ENCODE results near the gene THEM4.
"Not testable (repeated sequence)": the region's sequence is repeated elsewhere in the genome, so short reads cannot be mapped to it uniquely, and the experiment has no call there.

The THEM4 gene

GRCh38 chr1:151858030-151858746 is 51.1 kb downstream of the THEM4 start:
- DNase-seq = no peak

- no peak for DNase-seq
Observed at GRCh38 chr1:151855933-151856332, 53.4 kb downstream of the THEM4 start.

DNA sequence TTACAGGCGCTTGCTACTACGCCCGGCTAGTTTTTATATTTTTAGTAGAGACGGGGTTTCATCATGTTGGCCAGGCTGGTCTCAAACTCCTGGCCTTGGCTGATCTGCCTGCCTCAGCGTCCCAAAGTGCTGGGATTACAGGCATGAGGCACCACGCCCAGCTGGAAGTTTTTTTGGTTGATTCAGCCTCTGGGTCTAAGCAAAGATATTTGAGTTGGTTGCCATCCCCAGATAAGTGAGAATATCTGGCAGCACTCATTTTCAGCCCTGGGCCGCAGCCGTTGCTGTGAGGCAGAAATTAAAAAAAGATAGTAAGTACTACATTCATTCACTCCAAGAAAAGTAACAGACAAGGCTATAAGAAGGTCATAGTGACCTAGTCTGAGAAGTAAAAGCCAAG is 53.8 kb downstream of the THEM4 start:
- not testable (repeated sequence) for DNase-seq

- DNase-seq = no peak
Observed at GRCh38 chr1:151854658-151855057, 54.7 kb downstream of the THEM4 start.

GRCh38 chr1:151853411-151853943 is 55.8 kb downstream of the THEM4 start, which contains the start of gene THEM5:
Gene THEM5 (minus strand): TSS chr1:151853712. CDS start chr1:151853565, 147 bp downstream.
- DNase-seq = no peak

DNA sequence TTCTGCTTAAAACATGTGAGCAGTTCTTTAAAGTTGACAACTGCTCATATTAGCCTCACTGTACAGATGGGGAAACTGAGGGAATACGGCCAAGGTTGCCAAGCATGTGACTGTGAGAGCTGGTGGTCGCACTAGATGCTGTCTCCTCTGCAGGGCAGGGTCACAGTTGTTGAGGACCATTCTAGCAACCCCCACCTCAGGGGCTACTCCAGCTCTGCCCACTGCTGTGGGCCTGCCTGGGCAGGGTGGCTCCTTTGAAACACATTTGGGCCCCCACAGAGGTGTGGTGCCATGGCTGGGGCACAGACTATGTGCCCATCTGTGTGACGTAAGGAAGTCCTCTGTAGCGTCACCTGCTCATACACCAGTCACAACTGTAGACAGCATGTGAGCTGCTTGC is 56.6 kb downstream of the THEM4 start:
- DNase-seq = no peak

GRCh38 chr1:151851886-151852285 is 57.4 kb downstream of the THEM4 start:
- DNase-seq = no peak

GRCh38 chr1:151849871-151850270 is 59.4 kb downstream of the THEM4 start:
- no peak for DNase-seq

GRCh38 chr1:151849126-151849525 is 60.2 kb downstream of the THEM4 start:
- no peak for DNase-seq

DNA sequence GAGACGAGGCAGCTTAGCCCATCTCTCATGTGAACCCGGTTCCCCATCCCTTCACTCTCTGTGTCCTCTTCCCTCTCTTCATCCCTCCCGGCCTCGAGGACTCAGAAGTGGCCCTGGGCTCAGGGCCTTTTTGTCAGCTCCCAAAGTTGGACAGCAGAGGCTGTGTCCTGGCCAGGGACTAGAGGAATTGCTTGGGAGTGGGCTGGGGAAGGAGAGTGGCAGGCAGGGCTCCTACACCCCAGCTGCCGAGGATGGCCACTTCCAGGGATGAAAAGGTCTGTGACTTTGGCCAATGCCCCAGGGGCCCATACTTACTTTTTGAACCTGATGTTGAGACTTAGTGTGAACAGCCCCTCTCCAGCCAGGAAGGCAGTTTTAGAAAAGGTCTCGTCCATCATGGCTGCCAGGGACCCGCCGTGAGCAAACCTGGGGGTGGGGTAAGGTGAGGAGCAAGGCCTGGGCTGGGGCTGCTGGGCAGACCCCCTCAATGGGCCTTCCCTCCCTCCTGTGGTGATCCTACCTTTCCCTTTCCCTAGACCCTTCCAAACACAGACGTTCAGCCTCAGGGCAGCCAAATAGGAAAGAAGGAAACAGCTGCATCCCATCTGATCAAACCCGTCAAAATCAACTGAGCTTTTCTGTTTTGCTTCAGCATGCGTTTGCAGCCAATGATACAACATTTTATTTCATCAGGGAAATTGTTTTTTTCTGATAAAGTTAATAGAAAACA is 61.3 kb downstream of the THEM4 start:
- DNase-seq = no peak

GRCh38 chr1:151846686-151847237 is 62.5 kb downstream of the THEM4 start:
- DNase-seq = no peak

DNA sequence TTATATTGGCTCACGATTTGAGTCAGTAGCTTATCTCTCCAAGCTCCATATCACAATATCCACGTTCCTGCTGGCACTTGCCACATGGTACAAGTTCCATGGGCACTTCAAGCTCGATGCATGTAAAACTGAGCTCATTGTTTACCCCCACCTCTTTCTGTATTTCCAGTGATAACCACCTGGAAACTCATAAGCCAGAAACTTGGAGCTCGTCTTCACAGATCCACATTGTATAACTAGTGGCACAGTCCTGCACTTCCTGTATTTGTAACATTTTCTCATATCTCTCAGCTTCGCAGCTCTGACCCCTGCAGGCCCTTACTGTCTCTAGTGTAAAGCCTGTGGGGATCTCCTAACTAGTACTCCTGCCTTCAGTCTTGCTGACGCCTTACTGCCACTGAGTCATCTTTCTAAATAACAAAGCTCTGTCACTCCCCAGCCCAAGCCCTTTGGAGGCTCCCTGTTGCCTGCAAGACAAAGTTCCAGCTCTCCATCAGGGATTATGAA is 63.2 kb downstream of the THEM4 start:
- DNase-seq = no peak

GRCh38 chr1:151843398-151843797 is 65.9 kb downstream of the THEM4 start:
- no peak for DNase-seq

GRCh38 chr1:151841141-151841540 is 68.2 kb downstream of the THEM4 start:
- no peak for DNase-seq

DNA sequence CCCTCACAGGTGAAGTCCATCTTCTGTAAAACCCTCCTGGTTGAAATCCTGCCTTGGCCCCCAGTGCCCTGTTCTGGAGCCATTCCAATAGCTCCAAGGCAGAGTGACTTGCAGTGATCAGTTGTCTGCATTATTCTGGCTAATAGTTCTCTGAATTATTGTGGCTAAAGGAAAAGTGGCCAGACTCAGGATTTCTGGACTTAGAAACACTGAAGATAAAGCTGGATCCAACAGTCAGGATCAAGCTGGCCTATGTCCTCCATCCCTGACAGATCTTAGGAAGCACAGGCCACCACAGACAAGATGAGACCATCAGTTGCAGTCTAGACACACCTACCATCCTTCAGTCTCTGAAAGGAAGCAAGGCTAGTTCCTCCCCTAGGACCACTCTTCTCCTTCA is 68.9 kb downstream of the THEM4 start:
- DNase-seq = no peak

GRCh38 chr1:151839457-151840403 is 69.6 kb downstream of the THEM4 start, which contains the start of gene C2CD4D:
Gene C2CD4D (minus strand): TSS chr1:151839820. CDS start chr1:151838989, 831 bp downstream.
- DNase-seq = no peak

- DNase-seq = no peak
Observed at GRCh38 chr1:151839082-151839412, 70.3 kb downstream of the THEM4 start.

- DNase-seq = no peak
Observed at GRCh38 chr1:151838222-151839081, 70.9 kb downstream of the THEM4 start.

DNA sequence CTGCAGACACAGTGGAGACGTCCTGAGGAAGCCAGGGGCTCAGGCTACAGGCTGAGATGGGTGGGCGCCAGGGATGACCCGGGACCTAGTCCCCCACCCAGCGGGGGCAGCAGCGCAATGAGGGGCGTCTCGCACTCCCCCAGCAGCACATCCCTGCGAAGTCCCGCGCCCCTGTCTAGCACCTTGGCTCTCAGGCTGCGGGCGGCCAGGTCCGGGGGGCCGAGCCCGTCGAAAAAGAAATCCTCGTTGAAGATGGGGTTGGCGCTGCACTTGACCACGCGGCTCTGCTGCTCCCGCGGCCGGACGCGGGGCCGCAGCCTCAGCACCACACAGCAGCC is 71.5 kb downstream of the THEM4 start:
- no peak for DNase-seq

GRCh38 chr1:151837197-151837596 is 72.1 kb downstream of the THEM4 start:
- DNase-seq = no peak

GRCh38 chr1:151835596-151835995 is 73.7 kb downstream of the THEM4 start:
- no peak for DNase-seq

DNA sequence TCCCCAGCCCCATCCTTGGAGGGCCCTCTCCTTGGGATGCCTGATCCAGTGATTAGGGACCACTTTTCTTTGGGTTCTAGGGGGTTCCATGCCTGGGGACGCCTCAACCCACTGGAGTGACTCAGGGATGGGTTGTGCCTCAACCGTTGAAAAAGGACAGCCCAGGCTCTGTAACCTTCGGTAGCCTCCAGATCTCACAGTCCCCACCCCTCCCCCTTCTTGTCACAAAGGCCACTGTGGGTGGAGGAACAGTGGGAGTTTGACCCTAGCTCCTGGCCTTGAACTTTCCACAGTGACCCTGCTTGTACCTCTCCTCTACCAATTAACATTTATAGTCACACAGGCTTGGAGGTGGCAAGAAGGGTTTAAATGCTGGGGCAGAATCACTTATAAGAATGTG is 75.1 kb downstream of the THEM4 start:
- no peak for DNase-seq
